ENCODE data around the gene IDE.

IDE gene

DNA sequence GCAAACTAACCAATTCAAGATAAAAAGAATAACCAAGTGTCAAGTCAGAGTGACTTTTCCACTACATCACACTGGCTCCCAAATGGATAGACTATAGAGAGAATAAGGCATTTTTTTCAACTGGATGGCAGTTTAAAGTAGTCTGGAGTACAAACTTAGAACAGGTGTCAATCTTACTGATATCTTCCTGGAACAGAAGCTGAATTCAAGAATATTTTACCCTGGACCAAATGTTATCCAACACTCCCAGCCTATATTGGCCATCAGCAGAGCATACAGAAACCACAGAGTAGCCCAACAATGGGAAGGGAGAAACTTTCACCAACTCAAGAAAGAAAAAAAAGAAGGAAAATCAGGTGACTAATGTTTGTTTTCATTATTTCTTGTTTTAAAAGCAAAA, 11.5 kb downstream of the IDE start:
- no peak for DNase-seq

DNA sequence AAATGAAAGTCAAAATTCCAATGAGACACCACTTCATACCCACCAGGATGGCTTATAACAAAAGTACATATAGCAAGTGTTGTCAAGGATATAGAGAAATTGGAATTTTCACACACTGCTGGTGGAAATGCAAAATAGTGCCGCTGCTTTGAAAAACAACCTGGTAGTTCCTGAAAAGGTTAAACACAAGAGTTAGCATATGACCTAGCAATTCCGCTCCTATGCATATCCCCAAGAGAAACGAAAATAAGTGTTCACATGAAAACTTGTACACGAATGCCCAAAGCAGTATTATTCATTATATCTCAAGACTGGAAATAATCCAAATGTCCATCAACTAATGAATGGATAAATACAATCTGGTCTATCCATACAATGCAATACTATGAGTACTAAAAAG, 14.8 kb downstream of the IDE start:
- no peak for DNase-seq

DNA sequence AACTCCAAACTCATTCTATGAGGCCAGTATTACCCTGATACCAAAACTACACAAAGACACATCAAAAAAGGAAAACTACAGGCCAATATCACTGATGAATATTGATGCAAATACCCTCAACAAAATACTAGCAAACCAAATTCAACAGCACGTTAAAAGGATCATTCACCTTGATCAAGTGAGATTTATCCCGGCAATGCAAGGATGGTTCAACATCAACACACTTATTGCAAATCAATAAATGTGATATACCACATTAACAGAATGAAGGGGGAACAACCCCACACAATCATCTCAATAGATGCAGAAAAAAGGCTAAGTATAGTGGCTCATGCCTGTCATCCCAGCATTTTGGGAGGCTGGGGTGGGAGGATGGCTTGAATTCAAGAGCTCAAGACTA, 19.9 kb downstream of the IDE start:
- DNase-seq = no peak

DNA sequence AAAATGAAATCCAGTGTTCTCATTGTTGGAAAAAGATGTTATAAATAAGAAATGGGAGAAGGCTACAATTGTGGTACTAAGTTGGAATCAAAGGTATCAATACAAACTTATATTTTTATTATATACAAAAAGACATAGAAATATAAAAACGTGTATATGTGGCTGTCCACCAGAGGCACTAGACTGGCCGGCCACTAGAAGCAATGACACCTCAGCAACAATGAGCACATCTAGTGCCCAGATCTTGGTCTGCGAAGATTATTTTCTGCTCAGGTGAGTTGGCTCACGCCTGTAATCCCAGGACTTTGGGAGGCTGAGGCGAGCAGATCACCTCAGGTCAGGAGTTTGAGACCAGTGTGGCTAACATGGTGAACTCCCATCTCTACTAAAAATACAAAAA, 21.6 kb downstream of the IDE start:
- no peak for DNase-seq

DNA sequence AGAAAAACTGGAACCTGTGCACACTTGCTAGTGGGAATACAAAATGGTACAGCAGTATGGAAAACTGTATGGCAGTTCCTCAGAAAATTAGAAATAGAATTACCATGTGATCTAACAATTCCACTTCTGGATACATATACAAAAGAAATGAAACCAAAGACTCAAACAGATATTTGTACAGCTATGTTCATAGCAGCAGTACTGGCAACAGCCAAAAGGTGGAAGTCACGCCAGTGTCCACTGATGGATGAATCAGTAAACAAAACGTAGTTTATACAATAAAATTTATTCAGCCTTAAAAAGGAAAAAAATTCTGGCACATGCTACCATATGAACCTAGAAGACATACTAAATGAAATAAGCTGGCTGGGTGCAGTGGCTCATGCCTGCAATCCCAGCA, 23.0 kb downstream of the IDE start:
- DNase-seq = no peak

DNA sequence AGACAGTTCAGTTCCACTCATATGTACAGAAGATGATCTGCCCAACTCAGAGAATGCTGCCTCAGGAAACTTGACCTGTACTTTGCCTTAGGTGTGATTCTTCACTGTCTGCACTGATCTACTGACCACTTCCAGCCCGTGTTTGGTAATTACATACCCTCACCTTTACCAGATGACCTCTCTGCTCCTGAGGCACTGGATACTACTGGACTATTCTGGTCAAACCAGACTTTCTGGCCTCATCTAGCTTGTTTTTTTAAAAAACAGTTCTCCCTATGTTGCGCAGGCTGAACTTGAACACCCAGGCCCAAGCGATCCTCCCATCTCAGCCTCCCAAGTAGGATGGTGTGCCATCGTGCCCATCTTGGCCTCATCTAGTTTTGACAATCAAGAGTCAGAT, 26.2 kb downstream of the IDE start:
- DNase-seq = no peak

DNA sequence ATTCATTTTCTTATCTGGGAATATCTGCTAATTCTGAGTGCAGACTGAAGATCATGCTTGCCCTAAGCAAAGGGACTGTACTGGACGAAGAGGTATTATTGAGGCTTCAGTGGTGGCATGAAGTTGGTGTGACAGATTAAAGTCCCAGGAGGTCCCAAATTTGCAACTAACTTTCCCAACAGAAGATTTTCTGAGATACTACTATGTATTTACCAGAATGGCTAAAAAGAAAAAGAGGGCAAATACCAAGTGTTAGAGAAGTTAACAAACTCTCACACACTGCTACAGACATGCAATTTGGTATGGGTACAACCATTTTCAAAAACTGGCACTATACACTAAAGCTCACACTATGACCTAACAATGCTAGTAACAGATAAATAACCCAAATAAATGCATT, 28.3 kb downstream of the IDE start:
- no peak for DNase-seq

DNA sequence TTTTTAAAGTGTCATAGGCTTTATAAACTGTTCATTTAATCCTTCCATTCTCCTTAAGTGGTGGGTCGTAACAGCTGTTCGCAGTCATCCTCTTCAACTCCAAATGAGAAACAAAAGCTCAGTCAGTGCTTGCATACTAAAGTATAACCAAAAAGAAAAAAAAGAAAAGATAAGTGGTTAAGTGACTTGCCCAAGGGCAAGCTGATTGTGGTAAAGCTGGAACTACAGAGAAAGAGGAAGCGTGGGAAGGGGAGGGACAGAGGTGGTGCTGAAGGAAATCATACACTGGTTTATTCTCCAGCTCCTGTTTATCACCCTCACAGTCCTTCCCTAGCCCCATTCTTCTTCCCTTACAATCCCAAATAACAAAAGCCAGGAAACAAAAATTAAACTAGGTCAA, 29.6 kb downstream of the IDE start:
- no peak for DNase-seq

DNA sequence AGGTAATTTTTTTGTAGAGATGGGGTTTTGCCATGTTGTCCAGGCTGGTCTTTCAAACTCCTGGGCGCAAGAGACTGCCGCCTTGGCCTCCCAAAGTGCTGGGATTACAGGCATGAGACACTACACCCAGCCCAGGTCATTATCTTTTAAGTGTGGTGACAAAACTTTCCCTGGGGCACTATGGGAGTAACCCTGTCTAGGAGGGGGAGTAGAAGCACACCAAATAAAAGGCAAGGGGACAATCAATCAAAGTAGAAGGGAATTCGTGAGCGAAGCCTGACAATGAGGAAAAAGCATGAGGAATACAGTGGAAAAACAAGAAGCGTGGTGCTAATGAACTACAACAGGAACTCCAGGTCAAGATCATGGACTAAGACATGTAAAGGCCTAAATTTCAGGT, 31.4 kb downstream of the IDE start:
- DNase-seq = no peak

DNA sequence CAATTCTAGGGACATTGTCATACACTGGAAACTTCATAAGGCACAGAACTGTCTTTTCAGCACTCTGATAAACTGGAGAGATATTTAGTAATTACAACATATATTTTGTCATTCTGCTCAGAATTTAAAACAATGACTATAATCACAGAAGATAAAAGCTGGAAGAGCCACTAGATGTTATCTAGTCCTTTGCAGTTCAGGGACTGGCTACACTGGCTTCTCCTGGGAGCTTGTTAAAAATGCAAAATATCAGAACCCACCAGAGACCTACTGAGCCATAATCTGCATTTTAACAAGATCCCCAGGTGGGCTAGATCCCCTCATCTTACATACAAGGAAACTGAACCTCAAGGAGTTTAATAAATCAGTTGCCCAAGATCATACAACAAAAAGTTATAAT, 32.3 kb downstream of the IDE start:
- no peak for DNase-seq

DNA sequence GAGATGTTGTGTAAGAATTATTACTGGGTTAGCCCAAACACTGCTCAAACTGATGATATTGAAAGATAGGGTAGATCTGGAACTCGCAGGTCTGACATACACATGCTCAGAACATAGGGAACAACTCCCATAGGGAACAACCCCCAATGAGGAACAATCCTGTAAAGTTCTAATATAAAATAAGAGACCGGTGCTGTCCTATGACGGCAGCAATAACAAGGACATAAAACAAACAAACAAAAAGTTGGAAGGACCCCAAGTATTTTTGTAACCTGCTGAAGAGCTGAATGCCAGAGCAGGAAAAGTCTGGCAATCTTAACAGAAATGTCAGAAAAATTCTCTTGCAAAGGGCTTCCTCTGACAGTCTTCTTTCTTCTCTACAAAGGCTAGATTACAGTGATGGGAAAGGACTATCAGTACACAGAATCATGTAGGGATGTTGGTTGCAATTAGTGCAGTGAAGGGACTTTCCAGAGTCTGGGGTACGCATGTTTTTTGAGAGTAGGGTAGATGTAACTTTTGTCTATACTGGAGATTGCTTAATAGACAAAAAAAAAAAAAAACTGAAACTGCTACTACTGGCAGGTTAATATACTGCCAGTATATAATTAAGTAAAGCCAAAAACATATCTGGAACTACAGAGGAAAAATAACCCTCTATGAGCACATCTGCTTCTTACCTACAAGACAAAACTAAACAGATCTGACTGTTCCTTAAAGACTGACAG, 35.5 kb downstream of the IDE start:
- DNase-seq = no peak

DNA sequence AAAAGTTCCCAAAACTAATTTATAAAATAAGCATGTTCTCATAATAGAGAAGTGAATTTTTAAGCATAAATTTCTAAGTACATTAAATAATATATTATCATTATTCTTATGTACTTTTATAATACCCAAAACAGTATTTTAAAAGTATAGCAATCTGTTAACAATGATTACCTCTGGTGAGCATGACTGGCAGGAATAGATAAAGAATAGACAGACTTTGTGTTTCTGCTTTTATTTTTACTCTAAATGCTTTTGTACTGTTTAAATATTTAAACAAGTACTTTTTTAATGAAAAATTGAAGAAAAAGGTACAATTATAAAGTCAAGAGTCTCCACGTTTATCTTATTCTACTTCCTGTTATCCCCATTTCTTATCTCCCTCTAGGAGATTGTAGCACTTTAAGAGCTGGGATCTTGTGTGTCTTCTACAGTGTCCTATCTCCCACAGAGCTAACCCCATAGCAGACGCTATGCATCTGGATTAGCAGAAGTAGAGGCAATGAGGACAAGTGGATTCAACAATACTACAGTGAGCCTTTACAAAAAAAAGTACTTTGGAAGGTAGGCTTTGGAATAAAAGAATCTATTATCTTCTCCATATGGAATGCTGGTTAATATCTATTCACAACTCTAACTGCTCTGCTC, 42.9 kb downstream of the IDE start:
- DNase-seq = no peak

DNA sequence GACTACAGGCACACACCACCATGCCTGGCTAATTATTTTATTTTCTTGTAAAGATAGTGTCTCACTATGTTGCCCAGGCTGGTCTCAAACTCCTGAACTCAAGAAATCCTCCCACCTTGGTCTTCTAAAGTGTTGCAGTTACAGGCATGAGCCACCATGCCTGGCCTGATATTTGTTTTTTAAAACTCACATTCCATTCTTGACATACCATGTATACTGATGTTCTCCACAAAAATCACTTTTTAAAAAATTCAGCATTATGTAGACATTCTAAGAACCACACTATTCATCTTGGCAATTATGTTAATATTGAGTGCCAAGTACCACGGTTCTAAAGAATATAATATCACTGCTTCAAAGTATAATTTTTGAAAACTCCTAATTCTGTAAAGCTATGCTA, 43.5 kb downstream of the IDE start:
- DNase-seq = no peak

DNA sequence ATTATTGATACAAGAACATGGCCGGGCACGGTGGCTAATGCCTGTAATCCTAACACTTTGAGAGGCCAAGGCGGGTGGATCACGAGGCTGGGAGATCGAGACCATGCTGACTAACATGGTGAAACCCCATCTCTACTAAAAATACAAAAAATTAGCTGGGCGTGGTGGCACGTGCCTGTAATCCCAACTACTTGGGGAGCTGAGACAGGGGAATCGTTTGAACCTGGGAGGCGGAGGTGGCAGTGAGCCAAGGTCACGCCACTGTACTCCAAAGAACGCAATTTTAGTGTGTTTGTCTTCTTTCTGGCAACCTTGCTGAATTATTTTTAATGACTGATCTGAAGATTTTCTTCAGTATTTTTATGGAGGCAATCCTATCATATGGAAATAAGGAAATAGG, 46.2 kb downstream of the IDE start:
- DNase-seq = no peak

DNA sequence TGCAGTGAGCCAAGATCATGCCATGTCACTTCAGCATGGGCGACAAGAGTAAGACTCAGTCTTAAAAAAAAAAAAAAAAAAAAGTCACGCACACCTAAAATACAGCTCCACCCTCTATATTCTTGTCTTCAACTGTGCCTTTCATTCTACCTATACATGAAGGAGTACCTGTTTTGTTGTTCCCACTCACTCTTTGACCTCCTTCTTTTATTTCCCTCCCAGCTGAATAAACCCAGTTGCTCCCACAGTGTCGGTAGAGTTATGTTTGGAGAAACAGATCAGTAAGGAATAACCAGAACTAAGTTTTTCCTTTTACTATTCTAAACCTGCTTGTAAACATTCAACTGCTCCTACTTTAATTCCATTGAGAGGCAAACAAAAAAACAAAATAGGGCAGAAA, 50.3 kb downstream of the IDE start:
- no peak for DNase-seq

DNA sequence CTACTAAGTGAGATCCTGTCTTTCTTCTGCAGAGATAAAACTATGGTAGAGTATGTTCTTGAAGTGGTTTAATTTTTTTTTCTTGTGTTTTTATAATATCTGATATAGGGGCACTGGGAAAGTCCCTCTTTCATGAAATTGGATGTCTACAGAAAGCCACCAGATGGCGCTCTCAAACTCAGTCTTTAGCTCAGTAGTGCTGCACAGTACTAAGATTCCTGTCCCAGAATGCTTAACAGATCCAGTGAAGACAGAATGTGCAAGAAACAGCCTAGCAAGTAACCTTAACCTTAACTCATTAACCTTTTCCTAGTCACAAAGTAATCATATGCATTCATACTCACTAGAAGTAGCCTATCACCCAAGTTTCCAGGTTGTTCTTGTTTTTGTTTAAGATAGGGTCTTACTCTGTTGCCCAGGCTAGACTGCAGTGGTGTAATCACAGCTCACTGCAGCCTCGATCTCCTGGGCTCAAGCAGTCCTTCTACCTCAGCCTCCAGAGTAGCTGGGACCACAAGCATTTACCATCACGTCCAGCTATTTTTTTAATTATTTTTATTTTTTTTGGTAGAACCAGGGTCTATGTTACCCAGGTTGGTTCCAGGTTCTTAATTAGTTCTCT, 56.7 kb downstream of the IDE start:
- peak; percentile 2 to 83 for DNase-seq

DNA sequence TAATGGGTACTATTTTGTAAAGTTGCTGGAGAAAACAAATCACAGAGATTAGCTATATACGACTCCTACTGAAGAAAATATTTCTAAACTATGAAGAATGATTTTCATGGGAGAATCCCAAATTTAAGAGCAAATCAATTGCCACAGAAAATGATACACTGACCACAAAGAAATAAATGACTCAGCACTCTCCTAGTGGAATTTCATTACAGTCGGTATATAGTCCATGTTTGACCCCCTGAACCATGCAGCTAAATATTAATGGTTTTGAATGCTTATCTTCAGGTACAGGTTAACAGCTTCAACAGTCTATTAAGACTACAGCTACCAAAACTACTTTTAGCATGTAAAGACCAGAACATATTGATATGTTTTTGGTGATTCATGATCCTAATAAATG, 65.0 kb downstream of the IDE start:
- DNase-seq = no peak

DNA sequence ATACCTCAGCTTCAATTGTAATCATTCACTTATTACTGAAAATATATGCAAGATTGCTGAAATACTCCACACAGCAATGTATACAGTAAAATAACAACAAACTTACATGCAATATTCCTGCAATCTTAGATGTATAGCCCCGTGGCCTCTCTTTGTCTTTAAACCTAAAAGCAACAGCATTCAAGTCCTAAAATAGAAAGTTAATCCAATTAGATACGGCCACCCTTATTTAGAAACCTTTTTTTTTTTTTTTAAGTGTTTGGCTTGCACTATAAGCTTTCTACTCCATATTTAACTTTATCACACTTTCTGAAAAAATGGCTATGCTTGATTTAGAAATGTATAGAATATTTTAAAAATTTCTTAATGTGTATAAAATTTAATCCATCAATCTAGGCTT, 67.6 kb downstream of the IDE start:
- no peak for DNase-seq

DNA sequence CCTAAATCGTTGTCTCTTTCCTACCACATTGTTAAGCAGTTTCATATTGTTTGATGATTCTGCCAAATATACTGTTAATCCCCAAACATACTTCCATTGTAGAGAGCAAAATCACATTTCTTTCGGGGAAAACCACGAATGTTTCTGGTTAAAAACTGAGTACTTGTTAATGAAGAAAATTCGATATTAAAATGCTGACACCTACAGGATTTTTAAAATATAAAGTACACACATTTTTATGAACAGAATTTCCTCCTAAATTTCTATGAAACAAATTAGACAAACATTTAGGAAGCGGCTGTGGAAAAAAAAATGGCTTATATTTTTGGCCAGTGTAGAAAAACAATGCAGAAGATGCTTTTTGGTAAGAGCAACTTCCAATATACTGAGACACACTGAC, 68.8 kb downstream of the IDE start:
- DNase-seq = no peak

DNA sequence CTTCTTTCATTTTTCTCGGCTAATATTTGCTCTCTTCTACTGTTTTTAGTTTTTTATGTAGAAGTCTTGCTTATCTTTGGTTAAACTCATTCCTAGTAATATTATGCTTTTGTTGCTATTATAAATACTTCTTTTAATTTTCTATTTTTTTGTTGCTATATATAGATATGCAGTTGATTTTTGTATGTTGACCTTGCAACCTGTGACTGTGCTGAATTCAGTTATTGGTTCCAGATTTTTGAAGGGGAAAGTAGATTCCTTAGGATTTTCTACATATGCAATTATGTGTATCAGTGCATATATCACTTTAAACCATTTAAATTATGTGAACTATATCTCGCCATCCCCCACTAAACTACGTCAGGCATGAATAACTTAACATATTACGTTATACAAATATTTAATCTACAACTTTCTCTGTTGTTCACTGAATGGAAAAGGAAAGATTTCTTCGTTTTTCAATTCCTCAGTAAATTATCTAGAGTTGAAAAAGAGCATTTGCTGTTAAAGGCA, 71.5 kb downstream of the IDE start:
- DNase-seq = no peak

DNA sequence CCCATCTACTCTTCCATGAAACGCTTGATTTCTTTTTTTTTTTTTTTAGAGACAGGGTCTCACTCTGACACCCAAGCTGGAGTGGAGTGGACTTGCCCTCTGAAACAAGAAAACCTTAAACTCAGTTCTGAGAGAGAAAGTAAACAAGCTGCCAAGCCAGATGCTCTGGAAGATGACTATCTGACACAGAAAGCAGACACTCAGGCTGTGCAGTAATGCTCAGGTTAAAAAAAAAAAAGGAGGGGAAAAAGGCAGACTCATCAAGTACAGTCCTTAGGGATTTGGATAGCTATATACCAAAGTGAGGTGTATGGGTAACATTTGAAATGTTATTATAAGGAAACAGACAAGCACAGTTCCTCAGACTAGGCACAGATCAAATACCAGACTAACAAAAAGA, 80.5 kb downstream of the IDE start:
- DNase-seq = no peak

DNA sequence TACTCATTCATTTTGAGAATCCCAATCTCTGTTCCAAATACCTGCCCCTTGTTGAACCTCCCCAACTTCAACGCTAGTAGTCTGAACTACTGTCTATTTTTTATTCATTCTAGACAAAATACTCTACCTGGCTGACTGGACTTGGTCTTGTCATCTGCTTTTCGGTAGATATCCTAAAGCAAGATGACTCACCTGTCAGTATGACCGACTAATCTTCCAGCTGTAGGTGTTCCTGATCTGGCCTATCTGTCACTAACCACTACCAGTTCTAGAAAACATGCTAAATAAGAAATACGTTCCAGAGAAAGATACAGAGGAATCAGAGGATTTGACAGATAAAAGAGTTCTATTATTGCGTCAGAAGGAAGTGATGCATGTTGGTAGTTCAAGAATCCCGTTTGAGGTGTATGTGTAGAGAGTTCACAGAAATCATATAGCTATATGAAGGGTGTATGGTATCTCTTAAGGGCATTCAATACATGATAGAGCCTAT, 81.1 kb downstream of the IDE start:
- no peak for DNase-seq

DNA sequence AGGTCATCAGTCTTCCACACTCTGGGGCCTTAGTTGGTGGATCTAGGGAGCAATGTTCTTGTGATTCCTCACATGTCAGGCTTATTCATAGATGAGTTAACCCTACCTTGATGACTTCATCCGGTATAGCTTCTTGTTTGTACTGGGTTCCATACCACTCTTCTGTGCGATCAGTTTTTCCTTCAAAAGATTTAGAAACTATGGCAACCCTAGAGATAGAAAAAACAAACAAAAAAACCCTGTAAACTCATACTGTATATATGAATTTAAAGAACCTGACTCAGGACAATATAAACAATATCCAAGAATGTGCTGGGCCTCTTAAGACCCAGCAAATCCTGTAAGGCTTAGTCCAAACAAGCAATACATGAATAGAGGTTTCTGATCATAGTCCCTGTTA, 83.5 kb downstream of the IDE start:
- no peak for DNase-seq

DNA sequence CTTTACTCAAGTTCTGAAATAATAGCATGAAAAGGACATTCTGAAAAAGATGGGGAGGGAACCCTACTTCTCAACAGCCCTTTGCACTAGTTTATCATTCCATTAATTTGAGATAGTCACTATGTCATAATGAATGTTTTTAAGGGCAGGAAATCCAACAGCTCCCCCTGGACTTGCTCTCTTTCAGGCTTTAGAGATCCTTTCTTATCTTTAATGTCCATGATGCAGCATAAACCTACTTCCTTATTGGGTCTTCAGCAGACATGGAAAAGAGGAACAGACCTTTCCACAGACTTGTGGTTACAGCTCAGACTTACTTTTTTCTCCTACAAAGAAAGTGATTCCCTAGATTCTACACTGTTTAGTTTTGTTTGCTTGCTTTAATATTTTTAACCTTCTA, 87.3 kb downstream of the IDE start:
- DNase-seq = no peak

Measured in hippocampal formation (tissue), 2 donors.